Left hindlimb (tissue), 1 donor: ENCODE results near the gene EGFL8.
"Not testable (repeated sequence)": the region's sequence is repeated elsewhere in the genome, so short reads cannot be mapped to it uniquely, and the experiment has no call there.

Experiments
- DNase-seq: peaks from one replicate; pipeline ENCODE4 v3.0.0-alpha.2; 2018

Gene EGFL8

DNA sequence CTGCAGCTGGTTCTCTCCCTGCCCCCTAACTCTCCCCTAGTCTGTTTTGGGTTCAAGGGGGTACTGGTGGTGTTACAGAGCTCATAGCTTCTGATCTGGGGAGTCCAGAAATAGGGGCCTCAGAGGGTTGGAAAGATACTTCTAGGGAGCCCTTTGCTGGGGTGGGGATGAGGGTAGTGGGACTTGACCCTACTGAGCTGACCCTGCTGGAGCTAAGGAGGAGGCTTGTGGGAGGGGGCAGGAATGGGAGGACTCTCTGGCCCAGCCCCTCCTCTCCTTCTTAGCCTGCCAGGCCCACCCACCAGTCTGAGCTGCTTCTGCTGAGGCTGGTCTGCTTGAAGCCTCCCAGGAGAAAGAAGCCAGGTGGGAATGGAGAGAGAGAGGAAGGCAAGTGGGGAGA lies at the start of gene EGFL8:
TSS of gene EGFL8 (plus strand) at position 301 of the 400 bp plus-strand sequence. CDS start 1,571 bp downstream, outside the sequence.
- DNase-seq = no peak

DNA sequence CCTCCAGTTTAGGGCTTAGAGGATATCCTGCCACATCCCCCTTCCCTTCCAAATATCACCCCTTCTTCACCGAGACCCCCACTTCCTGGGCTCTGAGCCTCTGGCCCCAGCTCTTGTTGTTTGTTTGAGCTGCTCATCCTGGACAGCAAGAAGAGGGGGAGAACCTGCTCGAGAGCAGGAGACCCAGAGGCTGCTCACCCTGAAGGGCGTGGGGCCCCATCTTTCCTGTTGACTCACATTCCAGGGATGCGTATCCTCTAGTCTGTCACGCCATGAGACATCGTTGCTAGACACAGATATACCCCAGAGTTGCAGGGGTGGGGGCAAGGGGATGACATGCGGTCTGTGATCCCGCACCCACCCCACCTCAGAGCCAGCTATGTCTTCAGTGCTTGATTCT lies 49.6 kb upstream of the EGFL8 start:
- peak; percentile 42 for DNase-seq

DNA sequence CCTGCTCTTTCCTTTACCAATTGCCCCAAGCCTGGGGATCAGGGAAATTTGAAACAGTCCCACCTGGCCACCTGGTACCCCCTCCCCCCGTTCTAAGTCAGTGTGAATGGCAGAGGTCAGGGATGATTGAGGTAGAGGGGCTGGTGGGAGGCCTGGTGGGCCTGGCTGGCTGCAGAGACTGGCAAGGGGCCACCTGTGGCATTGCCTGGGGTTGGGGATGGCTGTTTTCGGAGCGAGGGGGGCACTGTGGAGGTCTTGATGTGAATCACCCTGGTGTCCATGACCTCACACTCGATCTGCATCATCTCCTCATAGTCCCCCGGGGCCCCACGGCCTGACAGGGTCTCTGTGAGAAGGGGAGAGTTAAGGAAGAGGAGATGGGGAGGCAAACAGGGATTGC lies 48.8 kb upstream of the EGFL8 start:
- no peak for DNase-seq

DNA sequence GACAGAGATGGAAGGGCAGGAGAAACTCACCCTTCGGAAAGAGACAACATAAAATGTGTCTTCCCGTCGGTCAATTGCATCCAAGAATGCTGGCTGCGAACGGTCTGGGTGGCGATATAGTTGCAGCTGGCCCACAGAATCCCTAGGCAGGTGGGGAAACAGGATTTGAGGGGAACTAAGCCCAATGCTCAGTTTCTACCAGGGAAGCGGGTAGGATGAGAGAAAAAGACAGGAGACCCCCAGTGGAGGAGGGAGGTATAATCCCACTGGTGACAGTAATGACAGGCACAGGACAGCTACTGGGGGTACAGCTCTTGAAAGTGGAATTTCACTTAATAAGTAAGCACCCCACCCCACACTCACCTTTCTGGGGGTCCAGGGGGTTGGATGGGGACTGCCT lies 47.7 kb upstream of the EGFL8 start:
- peak; percentile 25 for DNase-seq

DNA sequence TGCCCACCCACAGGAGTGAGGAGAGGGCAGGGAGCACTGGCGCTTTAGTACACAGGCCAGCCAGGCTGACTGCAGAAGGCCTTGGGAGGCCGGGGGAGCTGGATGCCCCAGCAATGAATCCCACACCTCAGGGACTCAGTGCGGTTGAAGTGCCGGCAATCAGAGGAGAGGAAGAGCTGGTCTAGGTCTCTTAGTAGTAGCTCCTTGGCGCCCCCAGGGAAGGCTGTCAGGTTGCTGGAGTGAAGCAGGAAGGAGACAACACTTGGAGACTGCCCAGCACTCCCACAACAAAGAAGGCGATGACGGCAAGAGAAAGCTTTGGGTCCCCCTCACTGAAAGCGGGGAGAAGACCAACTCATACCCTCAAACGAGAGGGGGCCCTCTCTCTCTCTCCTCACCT lies 46.9 kb upstream of the EGFL8 start:
- no peak for DNase-seq

DNA sequence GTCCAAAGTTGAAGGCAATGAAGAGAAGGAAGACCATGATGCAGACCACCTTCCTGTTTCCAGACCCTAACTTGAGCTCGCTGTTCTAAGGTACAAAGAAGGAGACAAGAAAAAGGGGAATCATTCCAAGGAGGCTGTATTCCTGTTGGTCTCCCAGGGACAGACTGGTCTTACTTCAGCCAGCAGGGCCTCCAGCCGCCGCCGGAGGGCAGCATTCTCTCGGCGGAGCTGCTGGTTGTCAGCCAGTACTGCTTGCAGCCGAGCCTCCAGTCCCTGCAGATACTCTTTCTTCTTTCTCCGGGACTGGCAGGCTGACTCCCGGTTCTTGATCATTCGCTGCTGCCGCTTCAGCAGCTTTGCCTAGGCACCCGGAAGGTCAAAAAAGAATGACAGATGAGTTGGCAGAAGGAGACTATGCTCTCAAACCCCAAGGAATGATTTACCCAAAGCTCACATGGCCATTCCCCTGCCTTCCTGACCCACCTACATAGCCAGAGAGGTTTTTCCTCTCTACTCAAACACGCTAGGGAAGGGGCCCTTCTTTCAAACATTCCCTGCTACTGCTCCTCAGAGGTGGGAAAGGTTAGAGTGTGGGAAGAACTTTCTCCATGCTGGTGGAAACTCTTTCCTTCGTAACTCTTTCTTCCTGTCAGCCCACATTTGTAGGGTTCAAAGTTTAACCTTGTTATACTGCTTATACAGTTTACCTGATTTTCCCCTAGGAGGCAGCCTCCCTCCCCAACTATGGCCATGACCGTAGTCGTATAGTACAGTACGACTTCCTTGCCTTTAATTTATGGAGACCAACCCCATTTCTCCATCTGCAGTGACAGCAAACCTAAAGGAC lies 45.4 kb upstream of the EGFL8 start:
- DNase-seq = peak; percentile 88

DNA sequence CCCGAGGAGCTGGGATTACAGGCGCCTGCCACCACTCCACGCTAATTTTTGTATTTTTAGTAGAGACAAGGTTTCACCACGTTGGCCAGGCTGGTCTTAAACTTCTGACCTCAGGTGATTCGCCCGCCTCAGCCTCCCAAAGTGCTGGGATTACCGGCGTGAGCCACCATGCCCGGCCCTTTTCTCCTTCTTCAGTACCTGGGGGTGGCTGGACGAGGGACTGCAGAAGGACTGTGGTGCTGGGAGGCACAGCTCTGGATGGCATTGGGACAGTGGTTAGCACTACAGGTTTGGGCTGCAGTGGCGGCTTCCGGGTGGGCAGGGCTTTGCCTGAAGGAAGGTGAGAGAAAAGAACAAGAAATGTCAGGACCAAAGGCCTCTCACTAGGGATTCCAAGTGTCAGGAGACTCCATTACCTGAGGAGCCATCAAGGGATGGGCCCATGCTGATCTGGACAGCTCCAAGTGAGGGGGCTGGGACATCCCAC lies 43.8 kb upstream of the EGFL8 start:
- DNase-seq = peak; percentile 10

DNA sequence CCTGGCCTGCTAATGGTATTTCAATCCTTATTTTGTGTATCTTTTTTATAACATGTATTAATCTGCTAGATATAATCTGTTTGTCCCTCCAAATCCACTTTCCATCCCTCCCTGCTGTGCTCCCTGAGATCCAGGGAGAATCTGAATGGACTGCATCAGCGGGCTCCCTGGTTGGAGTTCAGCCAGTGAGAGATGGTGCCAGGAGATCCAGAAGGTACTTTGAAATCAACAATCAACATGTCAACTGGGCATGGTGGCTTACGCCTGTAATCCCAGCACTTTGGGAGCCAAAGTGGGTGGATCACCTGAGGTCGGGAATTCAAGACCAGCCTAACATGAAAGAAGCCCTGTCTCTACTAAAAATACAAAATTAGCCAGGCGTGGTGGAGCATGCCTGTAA lies 40.7 kb upstream of the EGFL8 start:
- DNase-seq = no peak

DNA sequence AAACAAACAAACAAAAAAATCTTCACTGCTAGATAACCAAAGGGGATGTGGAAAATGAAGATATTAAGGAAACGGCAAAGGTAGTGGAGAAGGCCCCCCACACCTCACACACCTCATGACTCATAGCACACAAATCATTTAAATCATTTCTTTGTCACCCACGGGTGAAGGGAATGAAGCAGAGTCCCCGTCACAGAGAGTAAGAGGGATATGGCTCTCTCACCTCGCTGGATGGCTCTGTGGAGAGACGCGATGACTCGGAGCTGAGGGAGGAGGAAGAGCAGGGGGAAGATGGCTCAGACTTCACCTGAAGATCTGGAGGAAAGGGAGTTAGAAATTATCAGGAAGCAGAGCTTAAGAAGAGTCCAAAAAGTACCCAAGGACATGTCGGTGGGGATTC lies 37.5 kb upstream of the EGFL8 start:
- DNase-seq = no peak

DNA sequence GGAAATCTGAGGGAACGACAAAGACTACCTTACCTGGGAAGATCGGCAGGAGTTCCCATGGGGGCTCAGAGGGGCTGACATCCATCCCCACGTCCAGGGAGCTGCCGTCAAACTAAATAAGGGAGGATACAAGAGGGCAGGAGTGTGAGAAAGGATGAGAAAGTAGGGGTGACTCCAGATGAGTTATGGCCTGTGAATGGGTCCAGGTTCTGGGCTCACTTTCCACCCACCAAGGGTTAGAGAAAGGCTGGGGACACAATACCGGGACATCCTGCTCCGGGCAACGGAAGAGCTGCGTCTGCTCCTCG lies 37.0 kb upstream of the EGFL8 start:
- DNase-seq = no peak

DNA sequence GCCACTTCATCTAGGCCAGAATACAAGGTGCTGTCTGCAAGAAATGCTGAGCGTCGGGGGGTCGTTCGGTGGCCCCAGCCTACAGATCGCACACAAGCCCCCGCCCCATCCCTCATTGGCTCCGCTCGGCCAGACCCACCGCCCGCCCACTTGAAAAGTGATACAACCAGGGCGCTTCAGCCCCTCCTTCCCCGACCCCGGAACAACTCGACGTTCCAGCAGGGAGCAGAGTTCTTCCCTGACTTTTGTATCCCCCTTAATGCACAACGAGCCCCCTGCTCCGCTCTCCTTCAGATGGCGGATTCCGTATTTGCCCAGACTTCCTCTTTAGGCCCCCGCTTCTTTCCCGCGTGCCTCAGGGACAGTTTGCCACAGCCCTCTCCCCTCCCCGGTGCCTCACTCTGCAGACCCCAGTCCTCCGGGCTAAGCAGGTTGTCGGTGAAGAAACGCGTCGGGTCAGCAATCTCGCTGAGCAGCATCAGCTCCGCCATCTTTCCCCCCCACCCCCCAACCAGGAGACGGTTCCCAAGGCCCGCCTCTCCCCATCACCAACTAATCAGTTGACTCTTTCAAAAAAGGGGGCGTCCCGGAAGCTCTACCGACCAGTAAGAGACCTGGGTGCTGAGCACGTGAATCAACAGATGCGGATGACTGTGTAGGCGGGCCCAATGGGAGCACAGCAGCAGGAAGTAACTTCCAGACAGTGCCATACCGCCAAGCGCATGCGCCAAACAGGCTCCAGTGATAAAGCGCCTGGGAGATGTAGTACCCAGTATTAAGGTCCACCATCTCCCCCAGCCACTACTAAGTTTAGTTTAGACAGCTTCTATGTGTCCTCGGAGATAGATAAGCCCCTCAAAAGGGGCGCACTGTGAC lies 36.4 kb upstream of the EGFL8 start, which contains the start of gene ATF6B:
TSS of gene ATF6B (minus strand) at position 530 of the 876 bp plus-strand sequence. CDS start at position 491, 39 bp downstream.
- peak; percentile 99 for DNase-seq

DNA sequence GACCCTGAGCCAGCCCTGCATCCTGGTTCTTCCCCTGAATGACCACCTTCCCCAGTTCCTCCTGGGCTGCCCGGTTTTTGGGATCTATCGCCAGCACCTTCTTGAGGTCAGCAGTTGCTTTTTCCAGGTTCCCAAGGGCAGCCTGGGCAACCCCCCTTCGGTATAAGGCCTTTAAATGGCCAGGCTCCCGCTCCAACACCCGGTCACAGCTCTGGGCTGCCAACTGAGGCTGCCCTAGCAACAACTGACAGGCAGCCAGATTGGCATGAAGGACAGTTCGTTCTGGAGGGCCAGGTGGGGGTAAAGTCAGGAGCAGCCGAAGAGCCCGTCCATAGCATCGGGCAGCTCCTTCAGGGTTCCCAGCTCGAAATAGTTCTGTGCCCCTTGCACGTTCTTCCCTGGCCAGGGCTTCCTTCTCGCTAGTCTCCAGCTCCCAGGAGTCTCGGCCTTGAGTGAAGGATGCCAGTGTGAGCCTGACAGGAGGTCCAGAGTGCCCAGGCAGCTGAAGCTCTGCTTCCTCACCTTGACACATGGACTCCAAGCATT lies 35.6 kb upstream of the EGFL8 start:
- peak; percentile 39 for DNase-seq

DNA sequence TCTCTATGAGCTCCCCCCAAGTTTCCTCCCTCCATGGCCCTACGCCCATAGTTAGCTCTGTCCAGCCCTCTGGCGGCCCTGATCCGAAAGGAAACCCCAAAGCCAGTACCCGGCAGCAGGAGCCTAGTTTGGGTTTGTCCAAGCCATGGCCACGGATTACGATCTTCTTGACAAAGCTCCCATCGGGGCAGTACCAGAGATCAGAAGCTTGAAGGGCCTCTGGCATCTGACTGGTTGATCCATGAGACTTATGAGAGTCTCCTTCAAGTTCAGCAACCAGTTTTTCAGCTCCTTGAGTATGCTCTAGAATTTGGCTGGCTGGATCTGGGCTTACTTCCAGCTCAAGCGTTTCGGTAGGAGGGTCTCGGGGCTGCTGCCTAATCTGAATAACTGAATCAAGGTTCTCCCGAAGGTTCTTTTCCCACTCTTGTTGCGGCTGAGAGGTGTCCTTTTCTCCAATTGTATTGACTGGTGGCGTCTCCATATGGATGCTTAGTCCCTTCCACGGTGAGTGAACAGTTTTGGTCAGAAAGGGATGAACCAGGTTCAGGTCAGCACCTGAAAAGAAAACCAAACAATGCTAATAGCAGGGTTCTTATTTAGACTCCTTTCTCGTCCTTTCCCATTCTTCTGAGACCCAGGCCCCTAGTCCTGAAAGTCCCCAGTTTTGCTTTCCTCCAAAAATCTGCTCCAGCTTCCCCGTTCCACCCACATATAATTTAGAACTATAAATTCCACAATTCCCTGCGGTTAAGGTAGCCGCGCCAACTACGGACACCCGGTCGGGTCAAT lies 34.9 kb upstream of the EGFL8 start:
- no peak for DNase-seq

DNA sequence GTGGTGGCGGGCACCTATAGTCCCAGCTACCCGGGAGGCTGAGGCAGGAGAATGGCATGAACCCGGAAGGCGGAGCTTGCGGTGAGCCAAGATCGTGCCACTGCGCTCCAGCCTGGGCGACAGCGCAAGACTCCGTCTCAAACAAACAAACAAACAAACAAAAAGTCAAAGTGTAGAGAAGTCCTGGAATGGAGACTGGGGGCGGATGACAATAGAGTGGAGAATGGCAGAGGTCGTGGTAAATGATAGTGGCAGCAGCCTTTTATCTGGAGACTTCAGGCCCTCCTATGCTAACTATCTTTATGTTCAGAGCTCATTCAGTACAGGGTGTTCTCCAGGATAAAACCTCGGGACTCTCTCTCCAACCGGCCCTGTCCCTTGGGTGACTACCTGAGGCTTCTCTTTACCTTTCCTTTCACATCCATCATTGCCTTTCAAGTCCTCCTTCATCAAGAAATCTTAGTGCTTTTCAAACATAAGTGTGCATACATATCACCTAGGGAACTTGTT lies 32.9 kb upstream of the EGFL8 start:
- DNase-seq = no peak

DNA sequence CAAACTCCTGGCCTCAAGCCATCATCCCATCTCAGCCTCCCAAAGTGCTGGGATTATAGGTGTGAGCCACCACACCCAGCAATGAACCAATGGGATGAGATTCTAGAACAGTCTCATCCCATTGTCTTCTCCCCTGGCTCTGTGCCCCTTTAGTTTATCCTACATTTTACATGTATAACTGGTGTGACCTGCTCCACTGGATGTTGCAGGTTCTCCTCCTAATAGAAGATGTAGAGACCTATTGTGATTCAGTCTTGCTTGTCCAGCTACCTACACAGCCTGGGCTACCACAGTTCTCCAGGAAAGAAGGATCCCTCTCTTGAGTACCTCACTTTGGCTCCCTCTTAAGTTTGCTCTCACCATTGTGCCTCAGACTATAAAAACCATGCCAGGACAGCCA lies 32.3 kb upstream of the EGFL8 start:
- no peak for DNase-seq

DNA sequence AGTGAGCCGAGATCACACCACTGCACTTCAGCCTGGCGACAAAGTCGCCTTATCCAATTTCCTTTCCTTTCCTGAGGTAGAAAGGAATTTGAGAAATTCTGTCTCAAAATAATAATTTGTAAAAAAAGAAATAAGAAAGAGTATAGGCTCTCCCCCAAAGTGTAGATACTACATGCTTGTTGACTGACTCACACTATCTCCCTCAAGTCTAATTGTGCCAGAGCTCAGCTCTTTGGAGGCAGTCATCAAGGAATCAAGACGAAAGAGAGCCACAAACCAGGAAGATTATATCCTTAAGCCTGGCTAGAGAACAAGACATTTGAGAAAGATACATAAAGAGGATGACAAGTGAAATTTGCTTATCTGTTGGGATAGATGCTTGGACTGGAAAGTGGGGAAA lies 30.6 kb upstream of the EGFL8 start:
- DNase-seq = no peak

DNA sequence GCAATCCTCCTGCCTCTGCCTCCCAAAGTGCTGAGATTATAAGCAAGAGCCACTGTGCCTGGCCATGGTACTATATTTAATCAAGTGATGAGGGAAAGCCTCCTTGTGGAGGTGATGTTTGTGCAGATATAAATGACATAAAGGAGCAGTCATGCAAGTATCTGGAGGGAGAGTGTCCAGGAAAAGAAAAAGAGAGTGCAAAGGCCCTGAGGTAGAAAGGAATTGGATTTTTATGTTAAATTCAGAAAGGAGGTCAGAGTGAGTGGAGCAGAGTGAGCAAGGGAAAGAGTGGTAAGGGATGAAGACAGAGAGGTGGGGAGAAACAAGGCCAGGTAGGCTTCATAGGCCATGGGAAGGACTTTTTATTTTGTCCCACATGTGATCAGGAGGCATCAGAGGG lies 26.9 kb upstream of the EGFL8 start:
- no peak for DNase-seq

DNA sequence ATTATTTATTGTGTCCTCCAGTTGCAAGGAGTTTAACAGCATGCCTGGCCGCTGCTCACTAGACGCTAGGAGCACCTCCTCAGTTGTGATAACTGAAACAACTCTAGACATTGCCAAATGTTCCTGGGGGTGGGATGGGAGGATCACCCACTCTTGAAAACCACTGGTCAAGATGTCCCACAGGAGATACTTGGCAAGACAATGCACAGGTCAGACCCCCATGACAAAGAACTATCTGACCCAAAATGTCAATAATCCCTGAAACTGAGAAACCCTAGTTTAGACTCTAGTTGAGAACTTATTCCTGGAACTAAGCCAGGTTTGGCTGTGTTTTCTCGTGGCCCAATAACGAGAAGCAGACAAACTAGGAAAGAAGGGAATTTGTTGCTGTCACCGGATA lies 24.8 kb upstream of the EGFL8 start:
- DNase-seq = no peak

DNA sequence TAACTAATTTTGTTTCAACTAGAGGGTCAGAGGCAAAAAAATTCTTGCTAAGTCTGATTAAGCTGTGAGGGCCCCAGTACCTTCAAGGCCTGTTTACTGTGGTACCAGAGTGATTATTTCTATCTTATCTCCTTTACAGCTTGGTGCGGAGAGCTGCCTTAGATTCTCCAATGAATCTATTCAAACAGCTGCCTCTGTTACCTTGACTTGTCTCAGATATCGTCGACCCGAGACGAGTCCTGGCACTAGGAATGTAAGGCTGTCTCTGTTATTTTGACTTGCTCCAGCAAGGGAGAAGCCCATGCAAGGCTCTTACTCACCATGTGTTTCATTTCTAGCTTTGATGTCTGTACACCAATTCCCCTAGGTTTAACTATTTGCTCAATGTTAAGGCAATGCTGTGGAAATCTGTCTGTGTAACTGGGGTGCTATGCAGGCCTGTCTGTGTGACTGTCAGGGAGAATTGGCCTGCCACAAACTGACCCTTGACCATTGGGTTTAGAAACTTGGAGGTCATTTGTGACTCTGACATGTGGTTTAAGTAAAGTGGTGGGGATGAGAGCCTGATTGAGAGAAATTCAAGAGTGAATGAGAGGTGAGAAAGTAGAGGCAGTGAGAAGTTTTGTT lies 23.9 kb upstream of the EGFL8 start:
- DNase-seq = no peak

DNA sequence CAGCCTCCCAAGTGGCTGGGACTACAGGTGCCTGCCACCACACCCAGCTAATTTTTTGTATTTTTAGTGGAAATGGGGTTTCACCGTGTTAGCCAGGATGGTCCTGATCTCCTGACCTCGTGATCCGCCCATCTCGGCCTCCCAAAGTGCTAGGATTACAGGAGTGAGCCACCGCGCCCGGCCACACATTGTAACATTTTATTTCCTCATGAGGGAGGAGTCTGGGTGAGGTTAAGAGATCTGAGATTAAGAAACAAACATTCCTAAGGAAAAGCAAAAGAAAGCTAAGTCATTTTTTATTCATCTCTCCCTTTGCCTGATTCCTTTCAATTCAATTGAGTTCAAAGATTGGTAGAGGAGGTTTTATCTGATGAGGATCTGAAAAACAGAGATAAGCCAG lies 20.2 kb upstream of the EGFL8 start:
- not testable (repeated sequence) for DNase-seq

DNA sequence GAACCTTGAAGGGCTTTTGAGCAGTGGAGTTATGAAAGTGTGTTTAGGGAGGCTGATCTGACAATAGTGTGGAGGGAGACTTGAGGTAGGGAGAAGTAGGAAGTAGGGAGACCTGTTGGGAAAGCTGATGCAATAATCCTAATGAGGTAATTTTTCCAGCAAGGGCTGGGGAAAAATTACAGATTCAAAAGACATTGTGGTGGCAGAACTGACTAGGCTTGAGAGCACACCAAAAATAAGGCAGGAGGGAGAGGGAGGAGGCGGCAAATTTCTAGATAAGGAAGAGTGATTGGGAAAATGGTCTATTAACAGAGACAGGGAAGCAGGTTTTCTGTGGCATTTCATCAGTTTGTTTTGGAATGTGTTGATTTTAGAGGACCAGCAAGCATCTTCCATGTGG lies 18.1 kb upstream of the EGFL8 start:
- DNase-seq = no peak

DNA sequence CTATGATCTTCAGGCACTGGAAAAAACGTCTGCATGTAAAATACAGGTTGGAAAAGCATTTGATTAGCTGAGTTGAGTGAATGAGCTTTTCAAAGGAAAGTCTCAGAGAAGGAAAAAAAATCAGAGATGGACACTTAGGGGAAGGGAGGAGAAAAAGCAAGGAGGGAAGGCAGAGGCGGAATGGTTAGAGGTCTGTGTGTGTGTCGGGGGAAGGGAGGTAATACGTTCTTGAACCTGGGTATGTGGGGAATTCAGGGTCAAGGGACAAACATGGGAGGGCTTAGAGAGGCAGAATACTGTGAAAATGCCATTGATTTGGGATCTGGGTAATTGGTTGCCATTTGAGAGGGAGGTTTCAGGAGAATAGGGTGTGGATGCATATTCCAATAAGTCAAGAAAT lies 17.7 kb upstream of the EGFL8 start:
- DNase-seq = no peak
